GM12878 (cell line): ENCODE data around the gene DLX3. TPM values are rescaled to one million over a fixed set of nuclear protein-coding genes. Genes with fewer than 3 reads are reported as not detected.

Experiments
- ATAC-seq: fragments of 200-7000 bp; cut with Tn5 transposase; 3 replicates; pipeline ENCODE4 v1.9.1; 2020; ENCODE audit warnings: mild to moderate bottlenecking, moderate library complexity
- BruUV-seq: library from RNA; stranded (reverse); fragments of 400-500 nt; replicated peaks from 2 replicates; lab custom pipeline; 2021; lab: Mats Ljungman, UMichigan
- CTCF ChIA-PET: fragments of 300-600 bp; sonication (Branson Sonifier 250); formaldehyde crosslinking; extraction: SDS; loops from one replicate; lab custom pipeline; 2021; ENCODE audit warnings: inconsistent platforms; lab: Yijun Ruan, JAX
- POLR2A ChIA-PET: fragments of 350-600 bp; formaldehyde crosslinking; extraction: SDS; loops from one replicate; lab custom pipeline; 2021; ENCODE audit warnings: inconsistent platforms; lab: Charles Lee
- RAD21 ChIA-PET: fragments of 300-600 bp; sonication (Branson Sonifier 250); formaldehyde crosslinking; loops from one replicate; lab custom pipeline; 2023; ENCODE audit warnings: antibody characterized with exemption; ENCODE audit not compliant: unreplicated experiment; lab: Charles Lee
- SMC1A ChIA-PET: fragments of 300-600 bp; sonication (Branson Sonifier 250); formaldehyde crosslinking; loops from one replicate; lab custom pipeline; 2023; ENCODE audit not compliant: unreplicated experiment, uncharacterized antibody; lab: Charles Lee
- DNase-seq: peaks from one replicate; pipeline ENCODE4 v3.0.0-alpha.2; 2011; ENCODE audit warnings: low read depth, low spot score
- FAIRE-seq: peaks from 3 replicates; lab custom pipeline; 2011; peaks lifted over from hg19 to GRCh38; lab: Jason Lieb, UNC
- H2AFZ ChIP-seq: 2 replicates; pipeline ENCODE4 v1.6.0; 2011; ENCODE audit warnings: low read depth, low read length, control low read depth; ENCODE audit not compliant: control insufficient read depth
- H3K27ac ChIP-seq: 2 replicates; pipeline ENCODE4 v1.5.1; 2011; ENCODE audit warnings: control low read depth; ENCODE audit not compliant: control insufficient read depth, insufficient read depth
- H3K27me3 ChIP-seq, 2 experiments: replicated peaks in 1 of 2; 2 replicates each; pipeline versions ENCODE4 v1.6.0 to v1.6.1; 2011; ENCODE audit warnings: low read length in 1 of 2; ENCODE audit not compliant: control insufficient read depth in 2 of 2, insufficient read depth in 2 of 2
- H3K36me3 ChIP-seq, 2 experiments: 2 replicates each; pipeline ENCODE4 v1.5.1; 2011; ENCODE audit warnings: low read length in 1 of 2; ENCODE audit not compliant: control insufficient read depth in 2 of 2, insufficient read depth in 2 of 2
- H3K4me1 ChIP-seq: 2 replicates; pipeline ENCODE4 v1.6.1; 2011; ENCODE audit warnings: mild to moderate bottlenecking, low read length, moderate library complexity, mixed read lengths; ENCODE audit not compliant: control insufficient read depth, insufficient read depth
- H3K4me2 ChIP-seq: 2 replicates; pipeline ENCODE4 v1.6.0; 2011; ENCODE audit warnings: control low read depth; ENCODE audit not compliant: control insufficient read depth, insufficient read depth
- H3K4me3 ChIP-seq: fragments of 200-600 bp; sonication (generic); 2 replicates; pipeline ENCODE4 v1.5.1; 2016
- H3K79me2 ChIP-seq: 2 replicates; pipeline ENCODE4 v1.6.0; 2011; ENCODE audit warnings: low read length; ENCODE audit not compliant: control insufficient read depth, insufficient read depth
- H3K9ac ChIP-seq: 2 replicates; pipeline ENCODE4 v1.8.0; 2011; ENCODE audit warnings: low read length, control low read depth, mixed read lengths; ENCODE audit not compliant: control insufficient read depth, insufficient read depth
- H3K9me3 ChIP-seq: replicated peaks from 3 replicates; pipeline ENCODE4 v1.5.1; 2011; ENCODE audit warnings: mild to moderate bottlenecking, low read length; ENCODE audit not compliant: control insufficient read depth, insufficient read depth
- H4K20me1 ChIP-seq: 2 replicates; pipeline ENCODE4 v1.6.0; 2011; ENCODE audit not compliant: control insufficient read depth, insufficient read depth
- BMI1 ChIP-seq: fragments of 450-650 bp; IDR thresholded peaks from 2 replicates; pipeline ENCODE4 v1.6.1; 2016; ENCODE audit warnings: mild to moderate bottlenecking, moderate library complexity, borderline replicate concordance
- CEBPB ChIP-seq, 2 experiments: fragments of 150-350 bp in 1 of 2; IDR thresholded peaks; 2 replicates each; pipeline ENCODE4 v1.6.1; 2012 to 2014; ENCODE audit warnings: low read depth in 2 of 2, low read length in 2 of 2, borderline replicate concordance in 1 of 2, inconsistent platforms in 1 of 2
- CHD1 ChIP-seq: IDR thresholded peaks from 2 replicates; pipeline ENCODE4 v1.6.1; 2012; ENCODE audit warnings: low read depth, low read length, improper control_type of control experiment
- IKZF1 ChIP-seq: fragments of 450-650 bp; conservative IDR thresholded peaks from 2 replicates; pipeline ENCODE4 v1.6.1; 2017; ENCODE audit warnings: antibody characterized with exemption, mild to moderate bottlenecking
- IRF5 ChIP-seq: fragments of 450-650 bp; IDR thresholded peaks from 2 replicates; pipeline ENCODE4 v1.6.1; 2017; ENCODE audit warnings: borderline replicate concordance
- NR2F1 ChIP-seq: fragments of 450-650 bp; conservative IDR thresholded peaks from 2 replicates; pipeline ENCODE4 v1.6.1; 2017; ENCODE audit warnings: mild to moderate bottlenecking
- POLR2AphosphoS2 ChIP-seq: IDR thresholded peaks from 2 replicates; pipeline ENCODE4 v1.6.1; 2011; ENCODE audit warnings: low read depth, mild to moderate bottlenecking, low read length, improper control_type of control experiment, moderate library complexity
- SIX5 ChIP-seq: IDR thresholded peaks from 2 replicates; pipeline ENCODE4 v1.6.1; 2011; ENCODE audit warnings: mild to moderate bottlenecking, low read depth, low read length, moderate library complexity; ENCODE audit not compliant: severe bottlenecking
- SMAD5 ChIP-seq: IDR thresholded peaks from 2 replicates; pipeline ENCODE4 v1.6.1; 2016; ENCODE audit warnings: antibody characterized with exemption, low read depth
- SPI1 ChIP-seq: IDR thresholded peaks from 2 replicates; pipeline ENCODE4 v1.6.1; 2011; ENCODE audit warnings: low read depth, mild to moderate bottlenecking, low read length, moderate library complexity, borderline replicate concordance; ENCODE audit not compliant: insufficient read depth
- WRNIP1 ChIP-seq: IDR thresholded peaks from 2 replicates; pipeline ENCODE4 v1.6.1; 2011; ENCODE audit warnings: low read depth, low read length, improper control_type of control experiment, borderline replicate concordance
- ZBTB33 ChIP-seq: fragments of 450-650 bp; IDR thresholded peaks from 2 replicates; pipeline ENCODE4 v1.6.1; 2017; ENCODE audit warnings: mild to moderate bottlenecking
- WGBS: methylation state at CpG from one replicate; pipeline ENCODE4 v1.1.6; 2016; ENCODE audit warnings: low lambda C conversion rate; ENCODE audit not compliant: insufficient replicate concordance, insufficient coverage; ENCODE audit errors: missing lambda C conversion rate; 5-methylcytosine and 5-hydroxymethylcytosine counted together
- in situ Hi-C: fragments of 300-500 bp; cut with MboI; formaldehyde crosslinking; loops from 9 replicates; pipeline ENCODE4 v1.14.3; 2018; ENCODE audit warnings: mixed read lengths
- intact Hi-C: fragments of 100-400 bp; cut with micrococcal nuclease; formaldehyde crosslinking; loops from one replicate; pipeline ENCODE4 v1.14.2; 2022; ENCODE audit not compliant: unreplicated experiment
- polyA plus RNA-seq, 11 experiments: library from polyadenylated mRNA; depleted of rRNA in 4 of 11; unstranded in 6 of 11; stranded (reverse) in 5 of 11; fragments of >200 nt; fragmentation: Nextera tagmentation in 4 of 11; fragmentation: Illumina TruSeq in 1 of 11; extraction: Ambion mirVana in 4 of 11; extraction: Trizol in 1 of 11; gene quantifications; 1 replicate in 1 of 11; 2 replicates in 10 of 11; pipeline versions ENCODE4 v1.2.1 to v1.2.3, GENCODE V29; 2011 to 2016; ENCODE audit warnings: inconsistent platforms in 2 of 11, missing spikeins in 2 of 11, low read depth in 1 of 11
- total RNA-seq, 4 experiments: library from RNA; depleted of rRNA in 3 of 4; stranded (reverse); fragments of >200 nt in 3 of 4; fragmentation: Illumina TruSeq in 1 of 4; extraction: Trizol in 1 of 4; gene quantifications; 2 replicates each; pipeline versions ENCODE4 v1.2.1 to v1.2.3, GENCODE V29; 2013 to 2021
- TF ChIP-seq, protein P1 (sequence below): fragments of 450-650 bp; IDR thresholded peaks from 2 replicates; pipeline ENCODE4 v1.6.1; 2018; ENCODE audit warnings: mild to moderate bottlenecking, low read depth, moderate library complexity; ENCODE audit not compliant: partially characterized antibody
- TF ChIP-seq, protein P2 (sequence below): IDR thresholded peaks from 2 replicates; pipeline ENCODE4 v1.6.1; 2011; ENCODE audit warnings: borderline replicate concordance, low read depth, mild to moderate bottlenecking, moderate library complexity, low read length; ENCODE audit not compliant: insufficient read depth, poor library complexity, severe bottlenecking
- TF ChIP-seq, protein P3 (sequence below): IDR thresholded peaks from 2 replicates; pipeline ENCODE4 v1.6.1; 2012; ENCODE audit warnings: low read depth, low read length, improper control_type of control experiment

Gene DLX3
- total and polyA plus RNA-seq, 10 of the 15 experiments (the other 5 are each of a cell fraction or from before 2014, with no cell fraction given): not detected

DNA sequence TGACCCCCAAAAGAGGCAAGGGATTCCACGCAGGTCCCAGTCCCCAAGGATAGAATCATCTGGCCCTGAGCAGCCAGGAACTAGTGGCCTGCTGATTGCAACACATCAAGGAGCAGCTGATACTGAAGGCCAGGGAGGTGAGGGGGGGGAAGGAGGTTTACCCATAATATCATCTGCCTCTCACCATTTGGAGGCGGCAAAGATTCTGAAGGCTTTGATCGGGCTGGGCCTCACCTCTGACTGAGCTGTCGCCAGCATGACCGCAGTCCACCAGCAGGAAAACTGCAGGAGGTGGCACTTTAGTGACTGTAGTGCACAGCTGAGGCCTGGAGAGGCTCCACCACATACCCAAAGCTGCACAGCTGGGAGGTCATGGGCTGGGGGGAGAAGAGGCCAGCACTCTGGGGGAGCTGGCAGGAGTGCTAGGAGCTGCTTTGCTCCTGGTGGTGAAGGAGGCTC lies 40.4 kb upstream of the DLX3 start:
- intact Hi-C loops: no loop called here
- 39% methylated on average over 5 of the region's 5 CpGs for WGBS
- TF ChIP-seq, protein P1, sequence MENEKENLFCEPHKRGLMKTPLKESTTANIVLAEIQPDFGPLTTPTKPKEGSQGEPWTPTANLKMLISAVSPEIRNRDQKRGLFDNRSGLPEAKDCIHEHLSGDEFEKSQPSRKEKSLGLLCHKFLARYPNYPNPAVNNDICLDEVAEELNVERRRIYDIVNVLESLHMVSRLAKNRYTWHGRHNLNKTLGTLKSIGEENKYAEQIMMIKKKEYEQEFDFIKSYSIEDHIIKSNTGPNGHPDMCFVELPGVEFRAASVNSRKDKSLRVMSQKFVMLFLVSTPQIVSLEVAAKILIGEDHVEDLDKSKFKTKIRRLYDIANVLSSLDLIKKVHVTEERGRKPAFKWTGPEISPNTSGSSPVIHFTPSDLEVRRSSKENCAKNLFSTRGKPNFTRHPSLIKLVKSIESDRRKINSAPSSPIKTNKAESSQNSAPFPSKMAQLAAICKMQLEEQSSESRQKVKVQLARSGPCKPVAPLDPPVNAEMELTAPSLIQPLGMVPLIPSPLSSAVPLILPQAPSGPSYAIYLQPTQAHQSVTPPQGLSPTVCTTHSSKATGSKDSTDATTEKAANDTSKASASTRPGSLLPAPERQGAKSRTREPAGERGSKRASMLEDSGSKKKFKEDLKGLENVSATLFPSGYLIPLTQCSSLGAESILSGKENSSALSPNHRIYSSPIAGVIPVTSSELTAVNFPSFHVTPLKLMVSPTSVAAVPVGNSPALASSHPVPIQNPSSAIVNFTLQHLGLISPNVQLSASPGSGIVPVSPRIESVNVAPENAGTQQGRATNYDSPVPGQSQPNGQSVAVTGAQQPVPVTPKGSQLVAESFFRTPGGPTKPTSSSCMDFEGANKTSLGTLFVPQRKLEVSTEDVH: no peak
- TF ChIP-seq POLR2AphosphoS2 (no peak), WRNIP1 (no peak), ZBTB33 (no peak), SPI1 (no peak), IKZF1 (no peak), NR2F1 (no peak), CEBPB (IDR thresholded peaks at IDR 0.05; ENCODE audit: borderline replicate concordance in 1 of 2, low read depth in 2 of 2, low read length in 2 of 2) (no peak), BMI1 (no peak), CHD1 (no peak), SMAD5 (no peak), IRF5 (no peak), SIX5 (no peak)
- TF ChIP-seq, protein P2, sequence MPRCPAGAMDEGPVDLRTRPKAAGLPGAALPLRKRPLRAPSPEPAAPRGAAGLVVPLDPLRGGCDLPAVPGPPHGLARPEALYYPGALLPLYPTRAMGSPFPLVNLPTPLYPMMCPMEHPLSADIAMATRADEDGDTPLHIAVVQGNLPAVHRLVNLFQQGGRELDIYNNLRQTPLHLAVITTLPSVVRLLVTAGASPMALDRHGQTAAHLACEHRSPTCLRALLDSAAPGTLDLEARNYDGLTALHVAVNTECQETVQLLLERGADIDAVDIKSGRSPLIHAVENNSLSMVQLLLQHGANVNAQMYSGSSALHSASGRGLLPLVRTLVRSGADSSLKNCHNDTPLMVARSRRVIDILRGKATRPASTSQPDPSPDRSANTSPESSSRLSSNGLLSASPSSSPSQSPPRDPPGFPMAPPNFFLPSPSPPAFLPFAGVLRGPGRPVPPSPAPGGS: no peak
- TF ChIP-seq, protein P3, sequence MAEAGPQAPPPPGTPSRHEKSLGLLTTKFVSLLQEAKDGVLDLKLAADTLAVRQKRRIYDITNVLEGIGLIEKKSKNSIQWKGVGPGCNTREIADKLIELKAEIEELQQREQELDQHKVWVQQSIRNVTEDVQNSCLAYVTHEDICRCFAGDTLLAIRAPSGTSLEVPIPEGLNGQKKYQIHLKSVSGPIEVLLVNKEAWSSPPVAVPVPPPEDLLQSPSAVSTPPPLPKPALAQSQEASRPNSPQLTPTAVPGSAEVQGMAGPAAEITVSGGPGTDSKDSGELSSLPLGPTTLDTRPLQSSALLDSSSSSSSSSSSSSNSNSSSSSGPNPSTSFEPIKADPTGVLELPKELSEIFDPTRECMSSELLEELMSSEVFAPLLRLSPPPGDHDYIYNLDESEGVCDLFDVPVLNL: no peak

More for the DNA sequence above, 40.4 kb upstream of the DLX3 start:
- DNase-seq: no peak
- peaks cover 0 to 1% of the 10 kb centered on the region in 2 experiments; a peak in 2 of 4 replicates for H3K27me3 ChIP-seq
- no peaks in the 10 kb centered on the region for H3K4me1 ChIP-seq
- ATAC-seq: no peak
- SMC1A ChIA-PET: interaction anchor here (0.7 kb wide), 1 partner anchor 21 kb away, joined by 3 read pairs; the partner anchor contains the start of gene ITGA3
- POLR2A ChIA-PET: interaction anchor here (0.6 kb wide), 1 partner anchor 309 kb away, joined by 4 read pairs; no protein-coding TSS in a partner anchor
- in situ Hi-C loops: no loop called here
- H3K4me3 ChIP-seq: no peak overlapping the region
- H2AFZ ChIP-seq: no peak overlapping the region
- H3K4me2 ChIP-seq: no peak overlapping the region
- no peaks in the 10 kb centered on the region for H3K36me3 ChIP-seq
- CTCF ChIA-PET: interaction anchor here (1.2 to 1.3 kb wide), 2 partner anchors 9 to 20 kb away, joined by 4 to 6 read pairs; no protein-coding TSS in a partner anchor
- no peaks in the 10 kb centered on the region for H4K20me1 ChIP-seq
- RAD21 ChIA-PET: no interaction called here
- no peaks in the 10 kb centered on the region for H3K79me2 ChIP-seq
- no peak overlapping the region for H3K27ac ChIP-seq
- BruUV-seq: no TSS peak
- no peak overlapping the region for H3K9ac ChIP-seq
- no peaks in the 10 kb centered on the region for H3K9me3 ChIP-seq
- no peak for FAIRE-seq
